Measurements from ENCODE around the gene UFD1. TPM values are rescaled to one million over a fixed set of nuclear protein-coding genes. Genes with fewer than 3 reads are reported as not detected.

Gene UFD1
- total RNA-seq, 4 donors from 2014 or later = 33.0 to 57.4 (median 45.6) TPM

DNA sequence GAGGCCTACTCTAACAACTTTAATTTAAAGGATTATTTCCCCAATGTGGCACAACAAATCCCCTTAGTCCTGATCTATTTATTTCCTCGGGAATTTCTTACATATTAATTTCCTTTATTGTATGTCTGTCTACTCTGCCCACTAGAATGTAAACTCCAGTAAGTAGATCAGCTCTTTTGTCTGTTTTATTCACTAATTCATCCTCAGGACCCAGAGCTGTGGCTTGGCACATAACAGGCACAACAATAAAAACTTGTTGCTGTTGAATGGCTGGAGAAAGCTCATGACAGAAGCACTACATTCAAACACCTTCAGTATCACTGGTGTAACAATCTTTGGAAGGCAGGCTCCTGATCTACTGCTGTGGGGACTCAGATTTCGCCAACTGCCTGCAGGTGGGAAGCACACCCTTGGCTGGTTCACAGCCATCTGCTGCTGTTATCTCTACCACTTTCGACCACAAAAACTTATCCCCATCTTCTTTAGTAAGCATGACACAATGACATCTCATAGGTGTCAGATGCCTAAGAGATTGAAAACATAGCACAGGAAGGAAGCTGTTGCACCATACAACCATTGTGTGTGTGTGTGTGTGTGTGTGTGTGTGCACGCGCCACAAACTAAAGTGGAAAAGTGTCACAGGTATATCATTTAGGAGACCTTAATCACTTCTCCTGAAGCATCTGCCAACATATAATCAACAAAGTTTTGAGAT is 59.4 kb downstream of the UFD1 start:
- H3K36me3 ChIP-seq = no peaks in the 10 kb centered on the region
- intact Hi-C loops (cut with DNase I) = no loop called here
- no peaks in the 10 kb centered on the region for H3K27me3 ChIP-seq
- H3K4me1 ChIP-seq = peaks cover 0 to 18% (median 3%) of the 10 kb centered on the region in 3 donors
- TF ChIP-seq, protein P1, sequence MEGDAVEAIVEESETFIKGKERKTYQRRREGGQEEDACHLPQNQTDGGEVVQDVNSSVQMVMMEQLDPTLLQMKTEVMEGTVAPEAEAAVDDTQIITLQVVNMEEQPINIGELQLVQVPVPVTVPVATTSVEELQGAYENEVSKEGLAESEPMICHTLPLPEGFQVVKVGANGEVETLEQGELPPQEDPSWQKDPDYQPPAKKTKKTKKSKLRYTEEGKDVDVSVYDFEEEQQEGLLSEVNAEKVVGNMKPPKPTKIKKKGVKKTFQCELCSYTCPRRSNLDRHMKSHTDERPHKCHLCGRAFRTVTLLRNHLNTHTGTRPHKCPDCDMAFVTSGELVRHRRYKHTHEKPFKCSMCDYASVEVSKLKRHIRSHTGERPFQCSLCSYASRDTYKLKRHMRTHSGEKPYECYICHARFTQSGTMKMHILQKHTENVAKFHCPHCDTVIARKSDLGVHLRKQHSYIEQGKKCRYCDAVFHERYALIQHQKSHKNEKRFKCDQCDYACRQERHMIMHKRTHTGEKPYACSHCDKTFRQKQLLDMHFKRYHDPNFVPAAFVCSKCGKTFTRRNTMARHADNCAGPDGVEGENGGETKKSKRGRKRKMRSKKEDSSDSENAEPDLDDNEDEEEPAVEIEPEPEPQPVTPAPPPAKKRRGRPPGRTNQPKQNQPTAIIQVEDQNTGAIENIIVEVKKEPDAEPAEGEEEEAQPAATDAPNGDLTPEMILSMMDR (IDR thresholded peaks at IDR 0.05) = no peak
- no peak for TF ChIP-seq POLR2A (IDR thresholded peaks at IDR 0.05)
- no peak overlapping the region for H3K27ac ChIP-seq
- no peaks in the 10 kb centered on the region for H3K9me3 ChIP-seq
- no peak for DNase-seq
- no peak overlapping the region for H3K4me3 ChIP-seq
- WGBS, 2 donors = 57 to 65% methylated on average over 5 of the region's 5 CpGs

DNA sequence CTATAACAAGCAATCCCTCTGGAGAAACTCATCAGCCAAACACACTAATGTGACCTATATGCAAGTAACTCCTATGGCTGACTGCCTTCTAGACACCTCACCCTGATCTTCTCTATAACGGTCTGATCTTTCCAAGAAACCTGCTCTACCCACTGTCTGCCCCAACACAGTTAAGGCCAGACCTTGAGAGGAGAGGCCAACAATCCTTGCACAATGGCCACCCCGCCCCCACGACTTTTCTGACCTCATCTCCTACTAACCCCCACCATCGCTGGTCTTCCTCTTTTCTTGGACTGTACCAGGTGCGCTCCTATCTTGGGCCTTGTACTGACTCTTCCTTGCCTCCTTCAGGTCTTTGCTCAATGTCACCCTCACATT is 59.9 kb downstream of the UFD1 start:
- no peak overlapping the region for H3K4me3 ChIP-seq
- H3K36me3 ChIP-seq = no peaks in the 10 kb centered on the region
- no peak for DNase-seq
- H3K27ac ChIP-seq = no peak overlapping the region
- 73 to 75% methylated on average over 5 of the region's 5 CpGs for WGBS, 2 donors
- no peaks in the 10 kb centered on the region for H3K9me3 ChIP-seq
- intact Hi-C loops (cut with DNase I) = no loop called here
- no peak for TF ChIP-seq POLR2A (IDR thresholded peaks at IDR 0.05)
- TF ChIP-seq, protein P1 (IDR thresholded peaks at IDR 0.05) = no peak
- H3K4me1 ChIP-seq = peaks cover 0 to 23% (median 3%) of the 10 kb centered on the region in 3 donors
- no peaks in the 10 kb centered on the region for H3K27me3 ChIP-seq

- intact Hi-C loops (cut with DNase I) = no loop called here
- no peaks in the 10 kb centered on the region for H3K27me3 ChIP-seq
Observed at GRCh38 chr22:19412923-19413322, 66.1 kb downstream of the UFD1 start.

GRCh38 chr22:19412478-19412877 is 66.5 kb downstream of the UFD1 start:
- no peak for TF ChIP-seq POLR2A (IDR thresholded peaks at IDR 0.05)
- TF ChIP-seq, protein P1 (IDR thresholded peaks at IDR 0.05) = no peak
- intact Hi-C loops (cut with DNase I) = no loop called here
- H3K9me3 ChIP-seq = no peaks in the 10 kb centered on the region
- H3K4me1 ChIP-seq = peaks cover 0 to 22% (median 0%) of the 10 kb centered on the region in 3 donors
- H3K27me3 ChIP-seq = no peaks in the 10 kb centered on the region
- 66 to 84% methylated on average over 3 to 4 of the region's 4 CpGs for WGBS, 2 donors
- no peak overlapping the region for H3K4me3 ChIP-seq
- H3K27ac ChIP-seq = no peak overlapping the region
- DNase-seq = no peak
- H3K36me3 ChIP-seq = peaks cover 7 to 38% (median 14%) of the 10 kb centered on the region in 3 donors

More at GRCh38 chr22:19412923-19413322, 66.1 kb downstream of the UFD1 start:
- no peaks in the 10 kb centered on the region for H3K9me3 ChIP-seq
- no peak overlapping the region for H3K4me3 ChIP-seq
- 85 to 91% methylated on average over 4 of the region's 4 CpGs for WGBS, 2 donors
- H3K36me3 ChIP-seq = peaks cover 5 to 33% (median 9%) of the 10 kb centered on the region in 3 donors
- TF ChIP-seq, protein P1 (IDR thresholded peaks at IDR 0.05) = no peak
- no peak for TF ChIP-seq POLR2A (IDR thresholded peaks at IDR 0.05)
- peaks cover 0 to 22% (median 0%) of the 10 kb centered on the region in 3 donors for H3K4me1 ChIP-seq
- DNase-seq = no peak
- H3K27ac ChIP-seq = no peak overlapping the region

- WGBS, 2 donors = 80% methylated on average over 1 of the region's 1 CpG; no CpG with 5 or more reads in 1 of the 2 donors
- DNase-seq = no peak
- Histone ChIP-seq H3K27ac (no peak overlapping the region), H3K4me1 (peaks cover 0 to 22% (median 0%) of the 10 kb centered on the region in 3 donors), H3K36me3 (peaks cover 7 to 46% (median 18%) of the 10 kb centered on the region in 3 donors), H3K4me3 (no peak overlapping the region), H3K9me3 (no peaks in the 10 kb centered on the region), H3K27me3 (no peaks in the 10 kb centered on the region)
- intact Hi-C loops (cut with DNase I) = no loop called here
- TF ChIP-seq POLR2A (IDR thresholded peaks at IDR 0.05) = no peak
- TF ChIP-seq, protein P1 (IDR thresholded peaks at IDR 0.05) = no peak
Observed at GRCh38 chr22:19411690-19412045, 67.3 kb downstream of the UFD1 start.

Data from esophagus squamous epithelium (tissue), 5 donors.